Mucosa of rectum (tissue), 2 donors: ENCODE results near the gene ENTPD6.

Experiments
- H3K27ac ChIP-seq, 2 donors: one replicate each; pipeline ENCODE4 v1.7.0; 2013; ENCODE audit warnings: inconsistent platforms in 2 of 2, low read depth in 2 of 2, low read length in 2 of 2
- H3K27me3 ChIP-seq, 2 donors: one replicate each; pipeline ENCODE4 v1.7.0; 2013; ENCODE audit warnings: low read length in 2 of 2; ENCODE audit not compliant: control insufficient read depth in 2 of 2, insufficient read depth in 2 of 2
- H3K36me3 ChIP-seq, 2 donors: one replicate each; pipeline ENCODE4 v1.7.0; 2013; ENCODE audit warnings: low read length in 2 of 2; ENCODE audit not compliant: control insufficient read depth in 2 of 2, insufficient read depth in 2 of 2
- H3K4me1 ChIP-seq, 2 donors: one replicate each; pipeline ENCODE4 v1.7.0; 2013; ENCODE audit warnings: low read length in 2 of 2, mild to moderate bottlenecking in 1 of 2; ENCODE audit not compliant: control insufficient read depth in 2 of 2, insufficient read depth in 2 of 2
- H3K4me3 ChIP-seq, 2 donors: one replicate each; pipeline ENCODE4 v1.7.0; 2013; ENCODE audit warnings: low read length in 2 of 2
- H3K9ac ChIP-seq, 2 donors: one replicate each; pipeline ENCODE4 v1.7.0; 2013; ENCODE audit warnings: low read length in 2 of 2, low read depth in 1 of 2, mild to moderate bottlenecking in 1 of 2
- H3K9me3 ChIP-seq, 2 donors: one replicate each; pipeline ENCODE4 v1.7.0; 2013; ENCODE audit warnings: low read length in 2 of 2; ENCODE audit not compliant: control insufficient read depth in 2 of 2
- donor health status: healthy.
- donor health status: Normal muscosa, but diverticular disease.

The ENTPD6 gene

DNA sequence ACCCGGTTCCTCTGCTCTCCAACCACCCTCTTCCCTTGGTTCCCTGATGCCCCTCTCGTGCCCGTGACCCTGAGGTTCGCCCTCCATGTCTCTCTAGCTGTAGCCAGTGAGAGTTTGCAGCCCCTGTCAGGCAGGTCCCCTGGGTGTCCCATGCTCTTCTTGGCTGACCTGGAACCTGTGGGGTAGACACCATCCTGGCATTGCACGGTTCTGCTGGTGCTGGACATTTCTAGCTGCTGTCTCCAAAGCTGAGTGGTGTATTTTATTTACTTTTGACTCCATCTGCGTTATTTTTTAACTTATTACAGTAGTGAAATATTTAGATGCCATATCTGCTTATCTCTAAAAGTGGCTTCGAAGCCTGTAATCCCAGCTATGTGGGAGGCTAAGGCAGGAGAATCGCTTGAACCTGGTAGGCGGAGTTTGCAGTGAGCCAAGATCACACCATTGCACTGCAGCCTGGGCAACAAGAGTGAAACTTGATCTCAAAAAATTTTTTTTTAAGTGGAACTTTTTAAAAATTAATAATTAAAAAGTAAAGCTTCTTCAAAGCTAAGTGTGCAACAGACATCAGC is 12.5 kb downstream of the ENTPD6 start:
- Histone ChIP-seq H3K27ac (no peak overlapping the region), H3K36me3 (peaks cover 21 to 38% of the 10 kb centered on the region in 2 donors)

DNA sequence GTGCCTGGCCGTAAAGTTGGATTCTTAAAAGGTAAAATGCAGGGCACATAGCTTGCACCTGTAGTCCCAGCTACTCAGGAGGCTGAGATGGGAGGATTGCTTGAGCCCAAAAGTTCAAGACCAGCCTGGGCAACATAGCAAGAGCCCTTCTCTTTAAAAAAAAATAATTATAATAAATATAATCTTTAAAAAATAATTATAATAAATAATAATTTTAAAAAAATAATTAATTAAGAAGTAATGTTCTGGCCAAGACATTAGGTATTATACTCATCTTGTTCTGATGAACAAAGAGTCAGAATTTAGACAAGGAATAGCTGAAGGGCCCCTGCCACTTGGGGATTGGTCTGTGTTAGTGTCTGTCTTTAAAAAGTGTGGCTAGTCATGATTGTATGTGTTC is 13.9 kb downstream of the ENTPD6 start:
- peaks cover 35 to 52% of the 10 kb centered on the region in 2 donors for H3K36me3 ChIP-seq
- no peak overlapping the region for H3K4me3 ChIP-seq
- H3K27ac ChIP-seq, result no peak overlapping the region
- H3K9me3 ChIP-seq, result no peaks in the 10 kb centered on the region
- peaks cover 0 to 3% of the 10 kb centered on the region in 2 donors for H3K4me1 ChIP-seq
- no peaks in the 10 kb centered on the region for H3K27me3 ChIP-seq
- no peak overlapping the region for H3K9ac ChIP-seq

More for the DNA sequence above, 12.5 kb downstream of the ENTPD6 start:
- Histone ChIP-seq H3K4me1 (peaks cover 0 to 5% of the 10 kb centered on the region in 2 donors), H3K4me3 (no peak overlapping the region), H3K9ac (no peak overlapping the region), H3K9me3 (no peaks in the 10 kb centered on the region), H3K27me3 (no peaks in the 10 kb centered on the region)

DNA sequence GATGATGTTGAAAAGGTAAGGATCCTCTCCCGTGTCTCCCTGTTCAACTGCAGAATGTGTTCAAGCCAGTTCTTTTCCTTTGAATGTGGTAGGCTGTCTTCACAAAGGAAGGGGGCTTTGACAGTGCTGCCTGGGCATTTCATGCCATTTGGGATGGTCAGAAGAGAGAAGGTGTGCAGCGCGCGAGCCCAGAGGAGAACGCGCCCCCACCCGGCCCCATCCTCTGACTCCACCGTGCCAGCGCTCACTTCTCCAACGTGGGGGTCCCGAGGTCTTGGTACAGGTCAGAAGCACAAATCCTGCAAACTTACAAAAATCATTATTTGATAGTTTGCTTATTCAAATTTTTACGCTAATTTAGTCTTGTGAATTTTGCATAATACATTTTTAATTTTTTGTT is 14.4 kb downstream of the ENTPD6 start:
- no peaks in the 10 kb centered on the region for H3K4me1 ChIP-seq
- H3K36me3 ChIP-seq, result peaks cover 39 to 54% of the 10 kb centered on the region in 2 donors
- no peak overlapping the region for H3K4me3 ChIP-seq
- H3K9ac ChIP-seq, result no peak overlapping the region
- H3K9me3 ChIP-seq, result no peaks in the 10 kb centered on the region
- H3K27ac ChIP-seq, result no peak overlapping the region
- H3K27me3 ChIP-seq, result no peaks in the 10 kb centered on the region

DNA sequence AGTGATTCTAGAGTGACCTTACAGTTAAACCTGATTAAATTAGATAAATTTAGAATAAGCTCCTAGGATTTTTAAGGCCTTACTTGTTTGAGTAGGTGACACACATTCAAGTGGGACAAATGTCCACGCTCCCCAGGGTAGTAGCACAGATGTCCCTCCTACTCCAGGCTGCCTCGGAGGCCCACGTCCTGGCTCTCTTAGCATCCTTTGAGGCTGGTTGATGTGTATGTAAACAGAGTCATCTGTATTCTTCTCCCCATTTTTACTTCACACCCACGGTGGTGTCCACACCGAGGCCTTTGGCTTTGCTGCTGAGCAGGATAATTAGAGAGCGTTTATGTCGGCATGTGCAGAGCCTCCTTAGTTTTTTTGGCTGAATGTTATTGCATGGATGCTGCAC is 15.8 kb downstream of the ENTPD6 start:
- no peak overlapping the region for H3K27ac ChIP-seq
- H3K4me1 ChIP-seq, result no peaks in the 10 kb centered on the region
- H3K4me3 ChIP-seq, result no peak overlapping the region
- no peaks in the 10 kb centered on the region for H3K27me3 ChIP-seq
- no peak overlapping the region for H3K9ac ChIP-seq
- H3K36me3 ChIP-seq, result peaks cover 52 to 64% of the 10 kb centered on the region in 2 donors
- no peaks in the 10 kb centered on the region for H3K9me3 ChIP-seq

DNA sequence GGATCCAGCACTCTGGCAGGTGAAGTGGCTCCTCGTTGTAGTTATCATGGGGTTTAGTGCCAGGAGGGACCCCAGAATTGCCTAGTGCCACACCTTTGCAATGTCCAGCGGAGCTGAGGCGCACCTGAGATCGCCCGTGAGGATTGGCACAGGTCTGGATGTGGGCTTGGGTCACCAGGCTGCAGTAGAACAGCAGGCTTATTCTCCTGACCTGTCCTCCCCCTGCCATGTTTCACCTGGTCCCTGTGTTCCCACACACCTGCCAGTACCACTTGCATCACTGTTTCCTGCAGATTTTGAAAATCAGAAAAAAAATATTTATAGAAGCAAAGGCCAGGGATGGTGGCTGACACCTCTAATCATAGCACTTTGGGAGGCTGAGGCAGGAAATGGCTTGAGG is 16.7 kb downstream of the ENTPD6 start:
- Histone ChIP-seq H3K4me3 (no peak overlapping the region), H3K36me3 (peaks cover 62 to 67% of the 10 kb centered on the region in 2 donors), H3K9ac (no peak overlapping the region), H3K27ac (no peak overlapping the region), H3K4me1 (no peaks in the 10 kb centered on the region), H3K9me3 (no peaks in the 10 kb centered on the region), H3K27me3 (no peaks in the 10 kb centered on the region)

DNA sequence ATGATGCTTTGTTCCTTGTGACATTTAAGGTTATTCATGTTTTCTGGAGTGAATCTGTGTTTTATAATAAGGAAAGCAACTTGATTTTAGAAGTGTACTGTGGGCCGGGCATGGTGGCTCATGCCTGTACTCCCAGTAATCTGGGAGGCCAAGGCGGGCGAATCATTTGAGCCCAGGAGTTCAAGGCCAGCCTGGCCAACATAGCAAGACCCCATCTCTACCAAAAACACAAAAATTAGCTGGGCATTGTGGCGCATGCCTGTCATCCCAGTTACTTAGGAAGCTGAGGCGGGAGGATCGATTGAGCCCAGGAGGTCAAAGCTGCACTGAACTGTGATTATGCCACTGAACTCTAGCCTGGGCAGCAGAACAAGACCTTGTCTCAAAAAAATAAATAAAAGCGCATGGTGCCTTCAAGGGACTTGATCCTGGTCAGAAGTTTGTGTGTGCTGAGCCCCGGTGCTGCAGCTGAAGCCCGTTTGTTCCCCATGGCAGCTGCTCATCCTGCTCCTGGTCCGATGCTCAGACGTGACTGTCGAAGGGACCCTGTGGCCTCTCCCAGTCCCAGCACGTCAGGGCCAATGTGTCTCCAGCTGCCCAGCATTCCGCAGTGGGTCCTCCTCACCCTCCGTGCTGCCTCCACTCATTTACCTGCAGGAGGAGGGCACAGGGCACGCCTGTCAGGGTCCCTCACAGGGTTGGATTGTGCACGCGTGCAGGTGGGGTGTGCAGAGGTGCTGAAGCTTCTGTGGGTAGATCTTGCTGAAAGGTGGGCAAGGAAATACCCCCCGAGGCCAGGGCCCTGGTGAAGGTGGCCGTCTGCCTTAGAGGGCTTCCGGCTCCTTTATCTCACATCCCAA is 18.3 kb downstream of the ENTPD6 start:
- H3K9ac ChIP-seq, result no peak overlapping the region
- H3K27ac ChIP-seq, result no peak overlapping the region
- H3K27me3 ChIP-seq, result no peaks in the 10 kb centered on the region
- no peaks in the 10 kb centered on the region for H3K4me1 ChIP-seq
- H3K4me3 ChIP-seq, result no peak overlapping the region
- peaks cover 73 to 80% of the 10 kb centered on the region in 2 donors for H3K36me3 ChIP-seq
- H3K9me3 ChIP-seq, result no peaks in the 10 kb centered on the region

DNA sequence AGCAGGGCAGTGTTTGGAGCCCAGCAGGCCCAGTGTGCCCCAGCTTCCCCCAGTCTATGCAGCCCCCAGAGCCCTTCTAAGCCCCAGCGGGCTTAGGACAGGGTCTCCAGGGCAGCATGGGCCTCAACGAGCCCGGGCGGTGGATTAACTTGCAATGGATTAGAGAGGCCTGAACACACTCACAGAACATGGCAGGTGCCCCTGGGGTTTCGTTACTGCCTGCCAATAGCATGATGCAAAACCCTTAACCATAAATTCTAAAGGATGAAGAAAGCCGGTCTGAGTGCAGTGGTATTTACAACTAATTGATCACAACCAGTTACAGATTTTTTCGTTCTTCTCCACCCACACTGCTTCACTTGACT is 18.9 kb downstream of the ENTPD6 start:
- H3K27ac ChIP-seq, result no peak overlapping the region
- H3K4me1 ChIP-seq, result peaks cover 0 to under 1% of the 10 kb centered on the region in 2 donors
- H3K9ac ChIP-seq, result no peak overlapping the region
- H3K9me3 ChIP-seq, result no peaks in the 10 kb centered on the region
- H3K27me3 ChIP-seq, result no peaks in the 10 kb centered on the region
- no peak overlapping the region for H3K4me3 ChIP-seq
- peaks cover 78 to 82% of the 10 kb centered on the region in 2 donors for H3K36me3 ChIP-seq

DNA sequence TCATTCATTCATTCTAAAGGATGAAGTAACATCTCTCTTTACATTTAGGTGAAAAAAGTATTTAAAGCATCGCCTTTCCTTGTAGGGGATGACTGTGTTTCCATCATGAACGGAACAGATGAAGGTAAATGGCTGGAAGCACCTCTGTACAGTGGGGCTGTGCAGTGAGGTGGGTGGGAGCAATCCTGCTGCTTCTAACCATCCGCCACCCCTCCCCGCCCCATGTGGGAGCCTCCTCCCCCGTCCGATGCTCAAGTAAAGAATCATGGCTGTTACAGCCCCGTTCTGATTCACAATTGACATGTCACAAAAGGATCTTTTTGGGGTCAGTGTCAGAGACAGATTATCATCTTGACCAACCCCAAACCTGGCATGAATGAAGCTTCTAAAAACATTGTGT is 19.3 kb downstream of the ENTPD6 start:
- Histone ChIP-seq H3K36me3 (peaks cover 78 to 81% of the 10 kb centered on the region in 2 donors), H3K4me3 (no peak overlapping the region), H3K9ac (no peak overlapping the region), H3K4me1 (peaks cover under 1 to 5% of the 10 kb centered on the region in 2 donors), H3K9me3 (no peaks in the 10 kb centered on the region), H3K27ac (no peak overlapping the region), H3K27me3 (no peaks in the 10 kb centered on the region)

DNA sequence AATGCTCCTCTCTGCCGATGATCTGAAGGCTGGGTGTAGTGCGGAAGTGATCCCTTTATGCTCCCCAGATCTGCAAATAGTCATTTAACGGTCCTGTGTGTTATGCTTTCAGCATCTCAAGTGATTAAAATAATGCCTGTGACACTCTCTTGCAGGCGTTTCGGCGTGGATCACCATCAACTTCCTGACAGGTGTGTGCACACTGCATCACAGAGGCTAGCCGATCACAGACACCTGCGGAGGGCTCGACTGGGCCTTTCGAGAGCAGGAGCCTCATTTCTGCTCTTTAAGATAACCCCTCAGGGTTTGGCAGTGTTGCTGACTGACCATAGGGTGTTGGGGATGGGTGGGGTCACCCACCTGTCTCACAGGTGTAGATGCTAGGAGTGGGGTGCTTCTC is 20.0 kb downstream of the ENTPD6 start:
- H3K27me3 ChIP-seq, result no peaks in the 10 kb centered on the region
- no peak overlapping the region for H3K9ac ChIP-seq
- H3K36me3 ChIP-seq, result peaks cover 79 to 81% of the 10 kb centered on the region in 2 donors
- no peak overlapping the region for H3K27ac ChIP-seq
- H3K9me3 ChIP-seq, result no peaks in the 10 kb centered on the region
- H3K4me3 ChIP-seq, result no peak overlapping the region
- peaks cover 8 to 12% of the 10 kb centered on the region in 2 donors for H3K4me1 ChIP-seq

DNA sequence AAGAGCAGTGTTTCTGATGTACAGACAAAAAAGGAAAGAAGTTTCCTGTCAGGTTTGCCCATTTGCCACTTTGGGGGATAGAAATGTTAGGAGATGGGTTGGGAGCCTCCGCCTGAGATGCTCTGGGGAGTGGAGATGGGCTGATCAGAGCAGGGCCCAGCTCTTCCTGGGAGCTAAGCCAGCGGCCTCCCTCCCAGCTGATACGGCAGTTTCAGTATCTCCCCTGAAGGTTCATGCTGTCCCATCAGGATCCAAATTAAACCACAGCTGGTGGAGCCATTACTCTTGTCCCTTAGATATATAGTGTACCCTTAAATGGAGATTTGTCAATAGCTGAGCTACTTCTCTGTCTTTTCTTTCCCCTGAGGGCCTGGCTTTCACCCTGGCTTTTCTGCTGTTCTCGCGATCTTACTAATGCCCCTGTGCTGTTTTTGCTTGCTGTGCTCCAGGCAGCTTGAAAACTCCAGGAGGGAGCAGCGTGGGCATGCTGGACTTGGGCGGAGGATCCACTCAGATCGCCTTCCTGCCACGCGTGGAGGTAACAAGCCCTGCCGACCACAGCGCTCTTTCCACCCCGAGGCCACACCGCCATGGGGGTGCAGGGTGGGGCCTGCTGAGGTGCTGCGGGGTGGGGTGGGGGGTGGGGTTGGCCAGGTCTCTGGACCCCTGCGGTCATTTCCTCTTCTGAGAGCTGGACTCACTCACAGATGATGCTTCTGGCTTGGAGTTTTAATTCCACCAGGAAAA is 20.9 kb downstream of the ENTPD6 start:
- Histone ChIP-seq H3K4me1 (peaks cover 9 to 20% of the 10 kb centered on the region in 2 donors), H3K9me3 (no peaks in the 10 kb centered on the region), H3K9ac (no peak overlapping the region), H3K27me3 (no peaks in the 10 kb centered on the region), H3K27ac (no peak overlapping the region), H3K4me3 (no peak overlapping the region), H3K36me3 (peaks cover 79 to 81% of the 10 kb centered on the region in 2 donors)
